ENCODE data around the gene CEMIP. TPM values are rescaled to one million over a fixed set of nuclear protein-coding genes. Genes with fewer than 3 reads are reported as not detected.

Gene CEMIP
- total and polyA plus RNA-seq, 2 of the 13 experiments (the other 11 are each of a cell fraction or from before 2014, with no cell fraction given): 4.3 to 28.5 TPM

- Histone ChIP-seq H3K9me3 (ENCODE audit: low read length) (no peaks in the 10 kb centered on the region), H3K27ac (ENCODE audit: extremely low read length, insufficient read depth, low read length) (no peak overlapping the region), H3K27me3 (ENCODE audit: control insufficient read depth in 1 of 2, insufficient read depth in 2 of 2, low read length in 2 of 2) (no peaks in the 10 kb centered on the region; a peak in 1 of 5 replicates), H4K20me1 (ENCODE audit: insufficient read depth, low read length) (no peaks in the 10 kb centered on the region), H3K4me3 (replicated peaks in 1 of 3; ENCODE audit: insufficient read depth in 1 of 3, low read depth in 2 of 3, low read length in 3 of 3) (no peak overlapping the region), H3K36me3 (replicated peaks in 1 of 2; ENCODE audit: control insufficient read depth in 1 of 2, insufficient read depth in 2 of 2, low read length in 2 of 2) (peaks cover 34 to 85% of the 10 kb centered on the region in 2 experiments; a peak in 4 of 5 replicates), H3K9ac (ENCODE audit: insufficient read depth, low read depth, low read length) (no peak overlapping the region), H3K4me1 (ENCODE audit: insufficient read depth, low read length) (no peaks in the 10 kb centered on the region), H3K79me2 (ENCODE audit: insufficient read depth, low read length) (no peaks in the 10 kb centered on the region), H3K4me2 (ENCODE audit: low read depth, low read length) (no peak overlapping the region), H2AFZ (ENCODE audit: low read length) (no peak overlapping the region)
- POLR2A ChIA-PET: no interaction called here
- FAIRE-seq: no peak
- intact Hi-C loops (cut with micrococcal nuclease; ENCODE audit: unreplicated experiment) (no loop called here), in situ Hi-C loops (cut with HindIII; ENCODE audit: extremely low pct_ligation_motif_present, low pct_unique_long_range_greater_than_20kb) (no loop called here)
- no peak for DNase-seq (ENCODE audit: low spot score)
- WGBS (ENCODE audit: low lambda C conversion rate): 94% methylated on average over 6 of the region's 6 CpGs
- CTCF ChIA-PET (ENCODE audit: low intra/inter-chr PET ratio, low total read pairs): no interaction called here
- BruUV-seq (replicated peaks): no TSS peak
- TF ChIP-seq TAF15 (IDR thresholded peaks at IDR 0.05; ENCODE audit: low read depth, low read length, poor library complexity, severe bottlenecking) (no peak), RNF219 (CRISPR knock-in tag; IDR thresholded peaks at IDR 0.05) (no peak), XRCC5 (optimal IDR thresholded peaks at IDR 0.05; ENCODE audit: low read length) (no peak), ZNF281 (CRISPR knock-in tag; IDR thresholded peaks at IDR 0.05; ENCODE audit: borderline replicate concordance) (no peak), NR2F6 (IDR thresholded peaks at IDR 0.05) (no peak), NR2F6 (CRISPR knock-in tag; IDR thresholded peaks at IDR 0.05) (no peak), BCLAF1 (IDR thresholded peaks at IDR 0.05) (no peak), HCFC1 (IDR thresholded peaks at IDR 0.05; ENCODE audit: low read depth, low read length) (no peak), NONO (IDR thresholded peaks at IDR 0.05) (no peak), NONO (CRISPR knock-in tag; conservative IDR thresholded peaks at IDR 0.05) (no peak), ARNT2 (CRISPR knock-in tag; IDR thresholded peaks at IDR 0.05; ENCODE audit: low read depth) (no peak)
- TF ChIP-seq, protein P1, sequence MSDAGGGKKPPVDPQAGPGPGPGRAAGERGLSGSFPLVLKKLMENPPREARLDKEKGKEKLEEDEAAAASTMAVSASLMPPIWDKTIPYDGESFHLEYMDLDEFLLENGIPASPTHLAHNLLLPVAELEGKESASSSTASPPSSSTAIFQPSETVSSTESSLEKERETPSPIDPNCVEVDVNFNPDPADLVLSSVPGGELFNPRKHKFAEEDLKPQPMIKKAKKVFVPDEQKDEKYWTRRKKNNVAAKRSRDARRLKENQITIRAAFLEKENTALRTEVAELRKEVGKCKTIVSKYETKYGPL (CRISPR knock-in tag; IDR thresholded peaks at IDR 0.05): no peak
- no peak for ATAC-seq
These were observed 144.5 kb downstream of the CEMIP start for GRCh38 chr15:80923668-80924067.
